ENCODE data around the gene VPS4A.

- TF ChIP-seq, protein P1, sequence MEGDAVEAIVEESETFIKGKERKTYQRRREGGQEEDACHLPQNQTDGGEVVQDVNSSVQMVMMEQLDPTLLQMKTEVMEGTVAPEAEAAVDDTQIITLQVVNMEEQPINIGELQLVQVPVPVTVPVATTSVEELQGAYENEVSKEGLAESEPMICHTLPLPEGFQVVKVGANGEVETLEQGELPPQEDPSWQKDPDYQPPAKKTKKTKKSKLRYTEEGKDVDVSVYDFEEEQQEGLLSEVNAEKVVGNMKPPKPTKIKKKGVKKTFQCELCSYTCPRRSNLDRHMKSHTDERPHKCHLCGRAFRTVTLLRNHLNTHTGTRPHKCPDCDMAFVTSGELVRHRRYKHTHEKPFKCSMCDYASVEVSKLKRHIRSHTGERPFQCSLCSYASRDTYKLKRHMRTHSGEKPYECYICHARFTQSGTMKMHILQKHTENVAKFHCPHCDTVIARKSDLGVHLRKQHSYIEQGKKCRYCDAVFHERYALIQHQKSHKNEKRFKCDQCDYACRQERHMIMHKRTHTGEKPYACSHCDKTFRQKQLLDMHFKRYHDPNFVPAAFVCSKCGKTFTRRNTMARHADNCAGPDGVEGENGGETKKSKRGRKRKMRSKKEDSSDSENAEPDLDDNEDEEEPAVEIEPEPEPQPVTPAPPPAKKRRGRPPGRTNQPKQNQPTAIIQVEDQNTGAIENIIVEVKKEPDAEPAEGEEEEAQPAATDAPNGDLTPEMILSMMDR (conservative IDR thresholded peaks at IDR 0.05; ENCODE audit: low read depth, low read length): no peak
- TF ChIP-seq POLR2A (IDR thresholded peaks at IDR 0.05; ENCODE audit: low read depth, low read length): no peak
- no peak for TF ChIP-seq USF2 (IDR thresholded peaks at IDR 0.05; ENCODE audit: low read depth, low read length)
- no peak for TF ChIP-seq MAZ (IDR thresholded peaks at IDR 0.05; ENCODE audit: borderline replicate concordance, low read depth, low read length)
- TF ChIP-seq FOS (IDR thresholded peaks at IDR 0.05; ENCODE audit: low read depth, low read length): no peak
- TF ChIP-seq MXI1 (IDR thresholded peaks at IDR 0.05; ENCODE audit: borderline replicate concordance, low read depth, low read length): no peak
- TF ChIP-seq NFE2L2 (IDR thresholded peaks at IDR 0.05; ENCODE audit: low read depth, low read length): no peak
- TF ChIP-seq CHD1 (IDR thresholded peaks at IDR 0.05; ENCODE audit: low read depth, low read length): no peak
These were observed 40.3 kb upstream of the VPS4A start for GRCh38 chr16:69270831-69271230.

Data from IMR-90 (cell line).